GM19467 (cell line): Measurements from ENCODE around the gene NR1H3.
A peak's percentile ranks its signal among the peaks of the same experiment; 100 is the strongest.
"Not testable (repeated sequence)": the region's sequence is repeated elsewhere in the genome, so short reads cannot be mapped to it uniquely, and the experiment has no call there.

Source experiments
- ATAC-seq: cut with Tn5 transposase; IDR thresholded peaks from one replicate; pipeline ENCODE4 v1.9.1; 2021; ENCODE audit warnings: mild to moderate bottlenecking, moderate library complexity; ENCODE audit not compliant: unreplicated experiment

The NR1H3 gene

DNA sequence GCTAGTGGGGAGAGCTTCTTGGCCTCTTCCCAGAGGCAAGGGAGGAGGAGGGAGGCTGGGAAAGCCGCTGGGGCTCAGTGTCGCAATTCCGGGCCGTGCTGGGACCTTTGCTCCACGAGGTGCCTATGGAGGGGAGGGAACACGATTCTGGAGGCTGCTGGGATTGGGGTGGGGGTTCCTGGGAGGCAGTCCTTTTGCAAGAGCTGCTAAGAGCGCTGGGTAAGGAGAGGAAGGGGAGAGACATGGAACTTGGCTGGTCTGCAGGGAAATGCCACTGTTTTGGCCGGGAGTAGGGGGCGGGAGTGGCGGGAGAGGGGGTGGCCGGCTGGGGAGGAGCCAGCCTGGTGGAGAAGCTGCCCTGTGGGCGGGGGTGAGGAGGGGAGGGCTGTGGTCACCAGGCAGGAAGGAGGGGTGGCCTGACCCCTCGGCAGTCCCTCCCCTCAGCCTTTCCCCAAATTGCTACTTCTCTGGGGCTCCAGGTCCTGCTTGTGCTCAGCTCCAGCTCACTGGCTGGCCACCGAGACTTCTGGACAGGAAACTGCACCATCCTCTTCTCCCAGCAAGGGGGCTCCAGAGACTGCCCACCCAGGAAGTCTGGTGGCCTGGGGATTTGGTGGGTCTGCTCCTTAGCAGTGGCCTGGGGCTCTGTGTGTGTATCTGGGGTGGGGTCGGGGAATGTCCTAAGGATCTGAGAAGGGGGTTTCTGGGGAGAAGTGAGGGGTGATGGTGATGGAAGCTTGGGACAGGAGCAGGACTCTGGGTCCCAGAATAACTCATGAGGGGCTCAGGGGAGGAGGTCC lies at the start of gene NR1H3:
Gene NR1H3 (plus strand): TSS at position 480 of the 800 bp plus-strand sequence. CDS start 1,221 bp downstream, outside the sequence.
- ATAC-seq: no peak

- ATAC-seq: not testable (repeated sequence)
These were observed 49.7 kb upstream of the NR1H3 start for GRCh38 chr11:47208008-47208552.

DNA sequence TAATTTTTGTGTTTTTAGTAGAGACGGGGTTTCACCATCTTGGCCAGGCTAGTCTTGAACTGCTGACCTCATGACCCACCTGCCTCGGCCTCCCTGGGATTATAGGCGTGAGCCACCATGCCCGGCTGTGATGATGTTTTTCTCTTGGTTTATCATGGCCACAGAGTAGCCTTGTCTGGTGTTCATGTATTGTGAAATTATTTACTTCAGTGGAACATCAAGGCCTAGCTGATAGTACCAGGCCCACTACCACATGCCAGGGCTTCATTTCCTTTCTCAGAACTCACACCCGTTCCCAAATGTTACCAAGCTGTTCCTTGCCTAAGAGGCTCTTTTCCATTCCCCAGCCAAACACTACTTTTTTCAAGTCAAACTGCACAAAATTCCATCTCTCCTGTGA lies 49.2 kb upstream of the NR1H3 start:
- no peak for ATAC-seq

- ATAC-seq: no peak
These were observed 44.9 kb upstream of the NR1H3 start for GRCh38 chr11:47212938-47213337.

DNA sequence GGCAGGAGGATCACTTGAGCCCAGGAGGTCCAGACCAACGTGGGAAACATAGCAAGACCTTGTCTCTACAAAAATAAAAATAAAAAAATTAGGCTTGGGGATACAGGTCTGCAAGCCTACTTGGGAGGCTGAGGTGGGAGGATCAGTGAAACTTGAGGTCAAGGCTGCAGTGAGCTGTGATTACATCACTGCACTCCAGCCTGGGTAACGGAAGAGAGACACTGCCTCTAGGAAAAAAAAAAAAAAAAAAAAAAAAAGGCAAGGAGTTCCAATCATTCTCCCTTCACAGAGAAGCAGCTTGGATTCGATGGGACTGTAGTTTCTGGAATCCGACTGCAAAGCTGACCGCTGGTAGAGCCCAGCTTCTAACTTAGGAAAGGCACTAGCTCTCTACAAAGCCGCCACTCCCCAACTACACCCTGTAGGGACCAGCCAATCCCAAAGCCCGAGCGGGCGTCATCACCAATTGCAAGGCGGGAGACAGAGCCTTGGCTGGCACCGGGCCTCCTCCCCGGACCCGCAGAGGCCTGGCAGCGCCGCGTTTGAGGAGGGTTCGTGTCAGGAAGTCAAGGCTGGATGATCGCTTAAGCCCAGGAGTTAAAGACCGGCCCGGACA lies 43.7 kb upstream of the NR1H3 start:
- peak; percentile 55 for ATAC-seq

- no peak for ATAC-seq
These were observed 42.4 kb upstream of the NR1H3 start for GRCh38 chr11:47215366-47215910.

GRCh38 chr11:47216121-47216798 lies 41.5 kb upstream of the NR1H3 start:
- ATAC-seq: no peak

GRCh38 chr11:47220401-47220821 lies 37.4 kb upstream of the NR1H3 start:
- ATAC-seq: no peak

DNA sequence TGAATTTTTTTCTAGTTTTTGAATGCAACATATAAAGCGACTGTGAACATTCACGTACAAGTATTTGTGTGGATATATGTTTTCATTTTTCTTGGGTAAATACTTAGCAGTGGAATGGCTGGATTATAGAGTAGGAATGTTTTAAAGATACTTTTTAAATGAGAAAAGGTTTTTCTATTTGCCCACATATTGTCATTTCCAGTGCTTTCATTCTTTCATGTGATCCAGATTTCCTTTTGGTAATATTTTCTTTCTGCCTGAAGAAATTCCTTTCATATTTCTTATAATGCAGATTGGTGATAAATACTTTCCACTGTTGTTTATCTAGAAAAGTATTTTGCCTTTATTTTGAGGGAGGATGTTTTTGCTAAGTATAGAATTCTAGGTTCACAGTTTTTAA lies 35.1 kb upstream of the NR1H3 start:
- no peak for ATAC-seq

GRCh38 chr11:47225552-47226400 lies 32.0 kb upstream of the NR1H3 start:
- peak; percentile 96 for ATAC-seq

- no peak for ATAC-seq
These were observed 28.6 kb upstream of the NR1H3 start for GRCh38 chr11:47229161-47229560.

DNA sequence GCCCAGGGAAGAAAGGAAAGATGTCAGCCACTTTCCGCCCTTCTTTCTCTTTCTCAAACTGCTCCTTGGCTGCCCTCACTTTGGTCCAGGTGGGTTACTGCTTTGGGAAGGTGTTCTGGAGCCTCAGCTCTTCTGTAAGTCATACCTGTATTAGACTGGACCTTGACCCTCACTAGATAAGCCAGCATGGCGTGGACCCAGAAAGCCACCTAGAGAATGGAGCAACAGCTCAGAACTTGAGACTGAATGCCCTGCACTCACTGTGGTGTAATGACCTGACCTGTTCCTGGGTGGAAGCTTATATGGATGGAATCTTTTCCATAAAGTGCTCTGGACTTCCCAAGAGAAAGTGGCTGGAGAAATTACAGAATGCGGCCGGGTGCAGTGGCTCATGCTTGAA lies 24.7 kb upstream of the NR1H3 start:
- no peak for ATAC-seq

DNA sequence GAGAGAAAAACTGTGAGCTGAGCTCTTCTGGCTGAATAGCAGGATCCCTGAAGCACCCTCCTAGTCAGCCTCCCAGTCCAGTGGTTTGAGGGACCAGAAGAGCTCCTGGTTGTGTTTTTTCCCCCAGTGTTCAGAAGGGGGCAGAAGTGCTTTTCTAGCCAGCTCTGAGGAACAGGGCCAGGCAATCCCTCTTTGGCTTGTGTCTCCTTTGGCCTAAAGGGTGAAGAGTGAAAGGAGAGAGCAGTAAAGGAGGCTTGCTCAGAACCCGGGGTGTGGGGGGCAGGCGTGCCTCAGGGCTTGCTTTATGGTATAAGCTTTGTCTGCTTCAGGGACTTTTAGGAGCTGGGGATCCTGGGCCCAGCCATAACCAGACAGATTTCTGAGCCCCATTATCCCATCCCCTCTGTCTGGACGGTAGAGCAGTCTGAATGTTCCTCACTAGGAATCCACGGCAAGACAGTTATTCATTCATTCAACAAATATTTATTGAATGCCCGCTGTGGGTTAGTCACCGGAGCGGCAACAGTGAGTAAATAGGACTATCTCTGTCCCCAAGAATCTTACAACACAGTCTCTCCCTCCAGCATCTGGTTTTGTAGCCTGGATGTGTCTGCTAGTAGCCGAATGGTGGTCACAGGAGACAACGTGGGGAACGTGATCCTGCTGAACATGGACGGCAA lies 23.7 kb upstream of the NR1H3 start:
- no peak for ATAC-seq

- ATAC-seq: no peak
These were observed 23.1 kb upstream of the NR1H3 start for GRCh38 chr11:47234669-47235100.

- no peak for ATAC-seq
These were observed 22.6 kb upstream of the NR1H3 start for GRCh38 chr11:47235163-47235562.

DNA sequence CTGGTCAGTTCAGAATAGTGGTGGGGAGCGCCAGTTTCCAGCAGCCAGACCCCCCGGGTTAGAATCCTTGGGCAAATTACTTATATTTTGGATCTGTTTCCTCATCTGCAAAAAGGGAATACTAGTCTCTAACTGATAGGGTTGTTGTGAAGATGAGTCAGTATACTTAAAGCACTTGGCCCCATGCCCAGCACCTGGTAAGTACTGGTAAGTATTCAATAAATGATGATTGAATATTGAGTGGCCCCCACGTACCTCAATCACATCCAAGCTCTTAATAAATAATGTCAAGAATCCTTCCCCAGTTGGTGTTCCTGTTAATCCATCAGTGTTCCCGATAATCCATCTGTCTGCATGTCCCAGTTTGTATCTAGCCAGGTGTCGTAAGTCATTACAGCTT lies 21.3 kb upstream of the NR1H3 start:
- ATAC-seq: no peak

DNA sequence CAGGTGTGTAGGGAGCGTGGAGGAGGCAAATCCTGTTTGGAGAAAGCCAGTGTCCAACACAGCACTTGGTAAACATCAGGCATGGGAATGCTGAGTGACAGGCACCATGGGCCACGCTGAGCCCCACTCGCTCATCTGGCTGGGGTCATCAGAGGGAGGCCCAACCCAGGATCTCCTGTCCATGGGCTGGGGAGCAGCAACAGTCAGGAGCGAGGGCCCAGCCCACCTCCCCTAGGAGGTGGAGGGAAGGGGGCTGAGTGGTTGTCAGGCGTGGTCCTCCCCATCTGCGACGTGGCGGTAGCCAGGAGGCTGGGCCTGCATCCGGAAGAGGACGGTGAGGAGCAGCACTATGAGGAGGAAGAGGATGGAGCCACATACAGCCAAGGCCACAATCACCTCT lies 17.9 kb upstream of the NR1H3 start:
- no peak for ATAC-seq

GRCh38 chr11:47241841-47242301 lies 15.9 kb upstream of the NR1H3 start:
- no peak for ATAC-seq

- no peak for ATAC-seq
These were observed 15.1 kb upstream of the NR1H3 start for GRCh38 chr11:47242596-47243192.
